K562 (cell line): ENCODE data around the gene CTSH. TPM values are rescaled to one million over a fixed set of nuclear protein-coding genes. Genes with fewer than 3 reads are reported as not detected.

Experiments
- ATAC-seq: fragments of 200-7000 bp; cut with Tn5 transposase; 3 replicates; pipeline ENCODE4 v1.9.1; 2020; ENCODE audit warnings: moderate library complexity
- BruUV-seq: library from RNA; stranded (reverse); fragments of 400-500 nt; replicated peaks from 2 replicates; lab custom pipeline; 2021; lab: Mats Ljungman, UMichigan
- CTCF ChIA-PET: fragments of 300-600 bp; formaldehyde crosslinking; extraction: SDS; loops from one replicate; lab custom pipeline; 2021; ENCODE audit warnings: low intra/inter-chr PET ratio; lab: Yijun Ruan, JAX
- POLR2A ChIA-PET: fragments of 300-600, 350-650 bp; sonication (Branson Sonifier 250); formaldehyde crosslinking; extraction: SDS; loops from one replicate; lab custom pipeline; 2021; ENCODE audit warnings: antibody characterized with exemption, inconsistent platforms; lab: Yijun Ruan, JAX
- DNase-seq, 4 experiments: peaks; one replicate each; pipeline versions ENCODE4 v3.0.0 to v3.0.0-alpha.2; 2011 to 2018; ENCODE audit warnings: low spot score in 3 of 4, mixed read lengths in 3 of 4; ENCODE audit errors: extremely low read depth in 1 of 4
- FAIRE-seq: peaks from 2 replicates; lab custom pipeline; 2011; peaks lifted over from hg19 to GRCh38; lab: Jason Lieb, UNC
- H2AFZ ChIP-seq: 2 replicates; pipeline ENCODE4 v1.6.0; 2011; ENCODE audit warnings: low read depth, low read length, control low read depth, inconsistent platforms
- H3K27ac ChIP-seq: fragments of 200-600 bp; 3 replicates; pipeline ENCODE4 v1.8.0; 2011; ENCODE audit warnings: low read depth, mild to moderate bottlenecking, control low read depth, inconsistent platforms, low read length, moderate library complexity, mixed read lengths; ENCODE audit errors: extremely low read depth
- H3K27me3 ChIP-seq, 2 experiments: fragments of 300-600 bp in 1 of 2; 2 replicates in 1 of 2; 3 replicates in 1 of 2; pipeline versions ENCODE4 v1.6.0 to v1.8.0; 2011; ENCODE audit warnings: inconsistent platforms in 2 of 2, low read length in 2 of 2, mild to moderate bottlenecking in 1 of 2, mixed read lengths in 1 of 2, moderate library complexity in 1 of 2; ENCODE audit not compliant: control insufficient read depth in 2 of 2, insufficient read depth in 2 of 2
- H3K36me3 ChIP-seq: fragments of 300-600 bp; 3 replicates; pipeline ENCODE4 v1.8.0; 2011; ENCODE audit warnings: mild to moderate bottlenecking, low read length, inconsistent platforms; ENCODE audit not compliant: control insufficient read depth, insufficient read depth
- H3K4me1 ChIP-seq, 2 experiments: fragments of 200-600 bp in 1 of 2; replicated peaks in 1 of 2; 2 replicates in 1 of 2; 3 replicates in 1 of 2; pipeline versions ENCODE4 v1.5.1 to v1.8.0; 2011; ENCODE audit warnings: inconsistent platforms in 2 of 2, low read length in 2 of 2, mild to moderate bottlenecking in 1 of 2, mixed read lengths in 1 of 2, moderate library complexity in 1 of 2; ENCODE audit not compliant: control insufficient read depth in 2 of 2, insufficient read depth in 2 of 2
- H3K4me2 ChIP-seq: 2 replicates; pipeline ENCODE4 v1.6.1; 2011; ENCODE audit warnings: low read length, control low read depth, inconsistent platforms, mixed read lengths; ENCODE audit not compliant: insufficient read depth
- H3K4me3 ChIP-seq: fragments of 200-600 bp; sonication (generic), shearing (Covaris generic); 2 replicates; pipeline ENCODE4 v1.5.1; 2016; ENCODE audit warnings: control low read depth, inconsistent platforms
- H3K79me2 ChIP-seq: fragments of 200-600 bp; 3 replicates; pipeline ENCODE4 v1.8.0; 2011; ENCODE audit warnings: low read length, inconsistent platforms; ENCODE audit not compliant: control insufficient read depth, insufficient read depth
- H3K9ac ChIP-seq, 2 experiments: 2 replicates each; pipeline versions ENCODE4 v1.6.0 to v1.6.1; 2011; ENCODE audit warnings: low read depth in 2 of 2, low read length in 2 of 2, control low read depth in 1 of 2, inconsistent platforms in 1 of 2, mild to moderate bottlenecking in 1 of 2, mixed read lengths in 1 of 2; ENCODE audit not compliant: insufficient read depth in 1 of 2
- H3K9me1 ChIP-seq: one replicate; pipeline ENCODE4 v1.6.0; 2011; ENCODE audit warnings: inconsistent platforms, mild to moderate bottlenecking, low read length, moderate library complexity; ENCODE audit not compliant: control insufficient read depth, insufficient read depth
- H3K9me3 ChIP-seq: replicated peaks from 2 replicates; pipeline ENCODE4 v1.5.1; 2011; ENCODE audit warnings: low read depth, low read length, inconsistent platforms; ENCODE audit not compliant: control insufficient read depth, insufficient read depth
- H4K20me1 ChIP-seq: replicated peaks from 2 replicates; pipeline ENCODE4 v1.6.1; 2011; ENCODE audit warnings: low read length, inconsistent platforms, mixed read lengths; ENCODE audit not compliant: control insufficient read depth, insufficient read depth
- ARNT ChIP-seq, 2 experiments: fragments of 450-650 bp; IDR thresholded peaks; 2 replicates each; pipeline ENCODE4 v1.6.1; 2016; ENCODE audit warnings: mild to moderate bottlenecking in 1 of 2
- HMG20B ChIP-seq: fragments of 250-450 bp; sonication (Bioruptor Pico); IDR thresholded peaks from 2 replicates; pipeline ENCODE4 v1.5.0; 2021; ENCODE audit warnings: mild to moderate bottlenecking
- KLF10 ChIP-seq: fragments of 250-450 bp; sonication (Bioruptor Pico); IDR thresholded peaks from 2 replicates; pipeline ENCODE4 v1.6.1; 2021; ENCODE audit warnings: matching md5 sums
- PHB ChIP-seq: fragments of 250-450 bp; sonication (Bioruptor Pico); IDR thresholded peaks from 2 replicates; pipeline ENCODE4 v1.5.0; 2021
- RBFOX2 ChIP-seq: fragments of 200-400 bp; formaldehyde crosslinking; IDR thresholded peaks from 2 replicates; pipeline ENCODE4 v1.6.1; 2017; ENCODE audit warnings: low read depth, mild to moderate bottlenecking, low read length, moderate library complexity
- ZNF24 ChIP-seq: fragments of 450-650 bp; IDR thresholded peaks from 2 replicates; pipeline ENCODE4 v1.6.1; 2016
- WGBS: fragments of 100-300 bp; shearing (Covaris generic); methylation state at CpG from one replicate; pipeline ENCODE4 v1.1.6; 2016; ENCODE audit warnings: low coverage, mixed read lengths; ENCODE audit not compliant: insufficient coverage; ENCODE audit errors: missing lambda C conversion rate; 5-methylcytosine and 5-hydroxymethylcytosine counted together
- in situ Hi-C: fragments of 300-500 bp; cut with MboI; formaldehyde crosslinking; loops from 4 replicates; pipeline ENCODE4 v1.15.0; 2018; ENCODE audit warnings: inconsistent platforms, mixed read lengths
- intact Hi-C: fragments of 100-400 bp; cut with micrococcal nuclease; formaldehyde crosslinking; loops from 2 replicates; pipeline ENCODE4 v1.14.2; 2022
- polyA plus RNA-seq, 8 experiments: library from polyadenylated mRNA; depleted of rRNA in 4 of 8; stranded (reverse) in 5 of 8; unstranded in 3 of 8; fragments of >200 nt; fragmentation: Nextera tagmentation in 2 of 8; fragmentation: Illumina TruSeq in 1 of 8; extraction: Ambion mirVana in 2 of 8; extraction: Trizol in 1 of 8; gene quantifications; 2 replicates each; pipeline versions ENCODE4 v1.2.1 to v1.2.3, GENCODE V29; 2011 to 2014; ENCODE audit warnings: inconsistent platforms in 1 of 8, missing spikeins in 1 of 8
- total RNA-seq, 7 experiments: library from RNA; depleted of rRNA in 6 of 7; stranded (reverse); fragments of >200 nt in 6 of 7; fragmentation: Illumina TruSeq in 2 of 7; extraction: Trizol in 2 of 7; gene quantifications; 2 replicates each; pipeline versions ENCODE4 v1.2.1 to v1.2.3, GENCODE V29; 2011 to 2021; ENCODE audit warnings: low replicate concordance in 1 of 7
- TF ChIP-seq, protein P1 (sequence below): sonication (generic); formaldehyde crosslinking; IDR thresholded peaks from 2 replicates; pipeline ENCODE4 v1.8.0; 2023; ENCODE audit warnings: missing genetic modification reagents, mild to moderate bottlenecking, borderline replicate concordance
- TF ChIP-seq, protein P2 (sequence below): sonication (generic); formaldehyde crosslinking; IDR thresholded peaks from 2 replicates; pipeline ENCODE4 v1.9.0; 2022; ENCODE audit warnings: mild to moderate bottlenecking, missing genetic modification reagents
- TF ChIP-seq, protein P3 (sequence below): sonication (generic); formaldehyde crosslinking; IDR thresholded peaks from 2 replicates; pipeline ENCODE4 v1.8.0; 2022; ENCODE audit warnings: missing genetic modification reagents, mild to moderate bottlenecking, moderate library complexity, borderline replicate concordance
- TF ChIP-seq, protein P4 (sequence below): fragments of 450-650 bp; conservative IDR thresholded peaks from 2 replicates; pipeline ENCODE4 v1.6.1; 2016; ENCODE audit warnings: missing genetic modification characterization, low read depth, mild to moderate bottlenecking, missing compliant biosample characterization, moderate library complexity
- TF ChIP-seq, protein P5 (sequence below), 3 experiments: IDR thresholded peaks in 2 of 3; conservative IDR thresholded peaks in 1 of 3; 2 replicates each; pipeline ENCODE4 v1.5.1; 2011 to 2012; ENCODE audit warnings: low read length in 3 of 3, mild to moderate bottlenecking in 3 of 3, control low read depth in 2 of 3, improper control_type of control experiment in 1 of 3, inconsistent platforms in 1 of 3, low read depth in 1 of 3, mixed read lengths in 1 of 3, moderate library complexity in 1 of 3; ENCODE audit not compliant: insufficient read depth in 2 of 3

Gene CTSH
- total and polyA plus RNA-seq, 9 of the 15 experiments (the other 6 are each of a cell fraction or from before 2014, with no cell fraction given): 15.0 to 462 (median 173) TPM

DNA sequence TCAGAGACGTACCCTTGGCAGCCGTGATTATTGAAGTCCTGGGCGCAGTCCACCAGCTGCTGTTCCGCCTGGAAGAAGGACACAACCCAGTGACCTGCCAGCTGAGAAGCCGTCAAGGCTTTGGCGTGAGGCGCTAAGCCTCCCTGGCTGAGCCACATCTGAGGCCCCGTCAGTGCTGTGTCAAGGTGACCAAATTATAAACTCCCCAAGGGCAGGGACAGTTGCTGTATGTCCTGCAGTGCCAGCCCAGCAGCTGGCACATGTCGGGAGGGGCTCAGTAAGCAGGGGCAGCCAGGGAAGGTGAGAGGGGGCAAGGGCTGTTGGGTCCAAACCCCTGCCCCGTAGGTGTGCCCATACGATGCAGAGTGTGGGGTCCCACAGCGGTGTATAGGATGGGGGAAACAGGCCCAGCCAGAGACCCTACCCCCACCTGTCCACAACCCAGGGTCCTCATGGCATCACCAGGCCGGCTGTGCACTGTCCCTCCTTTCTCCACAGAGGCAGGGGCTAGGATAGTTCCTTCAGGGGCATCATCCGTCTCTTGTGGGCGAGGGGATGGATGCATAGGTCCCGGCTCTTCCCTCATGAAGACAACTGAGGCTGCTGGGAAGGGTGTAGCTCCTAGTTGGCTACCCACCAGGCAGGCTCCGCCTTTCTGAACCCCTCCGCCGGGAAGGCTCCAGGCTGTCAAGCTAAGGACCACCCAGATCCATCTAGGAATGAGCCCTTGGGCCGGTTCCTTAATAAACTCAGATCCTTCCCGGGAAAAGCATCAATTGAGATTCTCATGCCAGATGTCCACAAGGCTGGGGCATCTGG, 13.2 kb downstream of the CTSH start:
- CTCF ChIA-PET: no interaction called here
- FAIRE-seq: no peak
- no peaks in the 10 kb centered on the region for H3K27me3 ChIP-seq
- H3K9me1 ChIP-seq: no peaks in the 10 kb centered on the region
- in situ Hi-C loops (no loop called here), intact Hi-C loops (no loop called here)
- H3K36me3 ChIP-seq: peaks cover 84% of the 10 kb centered on the region; the same call in 2 of the 3 replicates
- H3K27ac ChIP-seq: peak overlapping the region; percentile 49; the same call in 2 of the 3 replicates
- ATAC-seq: no peak
- POLR2A ChIA-PET: interaction anchor here (1.4 to 1.9 kb wide), 3 partner anchors 8 to 10 kb away, joined by 4 to 6 read pairs (median 4); no protein-coding TSS in a partner anchor
- no peaks in the 10 kb centered on the region for H4K20me1 ChIP-seq
- 88% methylated on average over 21 of the region's 21 CpGs for WGBS
- peak overlapping the region in 1 of 2 experiments; percentile 75; a peak in 2 of 4 replicates for H3K9ac ChIP-seq
- H2AFZ ChIP-seq: no peak overlapping the region
- no peak overlapping the region for H3K4me2 ChIP-seq
- no peaks in the 10 kb centered on the region for H3K9me3 ChIP-seq
- no peak for DNase-seq
- H3K4me1 ChIP-seq: peaks cover 11 to 32% of the 10 kb centered on the region in 2 experiments
- BruUV-seq: no TSS peak
- H3K4me3 ChIP-seq: no peak overlapping the region
- peaks cover 2% of the 10 kb centered on the region; the same call in 1 of the 3 replicates for H3K79me2 ChIP-seq
- no peak for TF ChIP-seq KLF10 (CRISPR knock-in tag)
- TF ChIP-seq, protein P1, sequence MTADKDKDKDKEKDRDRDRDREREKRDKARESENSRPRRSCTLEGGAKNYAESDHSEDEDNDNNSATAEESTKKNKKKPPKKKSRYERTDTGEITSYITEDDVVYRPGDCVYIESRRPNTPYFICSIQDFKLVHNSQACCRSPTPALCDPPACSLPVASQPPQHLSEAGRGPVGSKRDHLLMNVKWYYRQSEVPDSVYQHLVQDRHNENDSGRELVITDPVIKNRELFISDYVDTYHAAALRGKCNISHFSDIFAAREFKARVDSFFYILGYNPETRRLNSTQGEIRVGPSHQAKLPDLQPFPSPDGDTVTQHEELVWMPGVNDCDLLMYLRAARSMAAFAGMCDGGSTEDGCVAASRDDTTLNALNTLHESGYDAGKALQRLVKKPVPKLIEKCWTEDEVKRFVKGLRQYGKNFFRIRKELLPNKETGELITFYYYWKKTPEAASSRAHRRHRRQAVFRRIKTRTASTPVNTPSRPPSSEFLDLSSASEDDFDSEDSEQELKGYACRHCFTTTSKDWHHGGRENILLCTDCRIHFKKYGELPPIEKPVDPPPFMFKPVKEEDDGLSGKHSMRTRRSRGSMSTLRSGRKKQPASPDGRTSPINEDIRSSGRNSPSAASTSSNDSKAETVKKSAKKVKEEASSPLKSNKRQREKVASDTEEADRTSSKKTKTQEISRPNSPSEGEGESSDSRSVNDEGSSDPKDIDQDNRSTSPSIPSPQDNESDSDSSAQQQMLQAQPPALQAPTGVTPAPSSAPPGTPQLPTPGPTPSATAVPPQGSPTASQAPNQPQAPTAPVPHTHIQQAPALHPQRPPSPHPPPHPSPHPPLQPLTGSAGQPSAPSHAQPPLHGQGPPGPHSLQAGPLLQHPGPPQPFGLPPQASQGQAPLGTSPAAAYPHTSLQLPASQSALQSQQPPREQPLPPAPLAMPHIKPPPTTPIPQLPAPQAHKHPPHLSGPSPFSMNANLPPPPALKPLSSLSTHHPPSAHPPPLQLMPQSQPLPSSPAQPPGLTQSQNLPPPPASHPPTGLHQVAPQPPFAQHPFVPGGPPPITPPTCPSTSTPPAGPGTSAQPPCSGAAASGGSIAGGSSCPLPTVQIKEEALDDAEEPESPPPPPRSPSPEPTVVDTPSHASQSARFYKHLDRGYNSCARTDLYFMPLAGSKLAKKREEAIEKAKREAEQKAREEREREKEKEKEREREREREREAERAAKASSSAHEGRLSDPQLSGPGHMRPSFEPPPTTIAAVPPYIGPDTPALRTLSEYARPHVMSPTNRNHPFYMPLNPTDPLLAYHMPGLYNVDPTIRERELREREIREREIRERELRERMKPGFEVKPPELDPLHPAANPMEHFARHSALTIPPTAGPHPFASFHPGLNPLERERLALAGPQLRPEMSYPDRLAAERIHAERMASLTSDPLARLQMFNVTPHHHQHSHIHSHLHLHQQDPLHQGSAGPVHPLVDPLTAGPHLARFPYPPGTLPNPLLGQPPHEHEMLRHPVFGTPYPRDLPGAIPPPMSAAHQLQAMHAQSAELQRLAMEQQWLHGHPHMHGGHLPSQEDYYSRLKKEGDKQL: no peak
- TF ChIP-seq, protein P2, sequence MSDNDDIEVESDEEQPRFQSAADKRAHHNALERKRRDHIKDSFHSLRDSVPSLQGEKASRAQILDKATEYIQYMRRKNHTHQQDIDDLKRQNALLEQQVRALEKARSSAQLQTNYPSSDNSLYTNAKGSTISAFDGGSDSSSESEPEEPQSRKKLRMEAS (CRISPR knock-in tag): 0 out of 2 replicates have a peak, but pooled peaks have one; percentile 26
- 0 out of 2 replicates have a peak, but pooled peaks have one; percentile 9 for TF ChIP-seq RBFOX2
- TF ChIP-seq PHB (CRISPR knock-in tag): no peak
- no peak for TF ChIP-seq ARNT (IDR thresholded peaks at IDR 0.05)
- TF ChIP-seq, protein P3, sequence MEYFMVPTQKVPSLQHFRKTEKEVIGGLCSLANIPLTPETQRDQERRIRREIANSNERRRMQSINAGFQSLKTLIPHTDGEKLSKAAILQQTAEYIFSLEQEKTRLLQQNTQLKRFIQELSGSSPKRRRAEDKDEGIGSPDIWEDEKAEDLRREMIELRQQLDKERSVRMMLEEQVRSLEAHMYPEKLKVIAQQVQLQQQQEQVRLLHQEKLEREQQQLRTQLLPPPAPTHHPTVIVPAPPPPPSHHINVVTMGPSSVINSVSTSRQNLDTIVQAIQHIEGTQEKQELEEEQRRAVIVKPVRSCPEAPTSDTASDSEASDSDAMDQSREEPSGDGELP (CRISPR knock-in tag): peak; percentile 56; the same call in 1 of the 2 replicates
- no peak for TF ChIP-seq ZNF24
- TF ChIP-seq, protein P4, sequence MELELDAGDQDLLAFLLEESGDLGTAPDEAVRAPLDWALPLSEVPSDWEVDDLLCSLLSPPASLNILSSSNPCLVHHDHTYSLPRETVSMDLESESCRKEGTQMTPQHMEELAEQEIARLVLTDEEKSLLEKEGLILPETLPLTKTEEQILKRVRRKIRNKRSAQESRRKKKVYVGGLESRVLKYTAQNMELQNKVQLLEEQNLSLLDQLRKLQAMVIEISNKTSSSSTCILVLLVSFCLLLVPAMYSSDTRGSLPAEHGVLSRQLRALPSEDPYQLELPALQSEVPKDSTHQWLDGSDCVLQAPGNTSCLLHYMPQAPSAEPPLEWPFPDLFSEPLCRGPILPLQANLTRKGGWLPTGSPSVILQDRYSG (tag): no peak
- TF ChIP-seq, protein P5, sequence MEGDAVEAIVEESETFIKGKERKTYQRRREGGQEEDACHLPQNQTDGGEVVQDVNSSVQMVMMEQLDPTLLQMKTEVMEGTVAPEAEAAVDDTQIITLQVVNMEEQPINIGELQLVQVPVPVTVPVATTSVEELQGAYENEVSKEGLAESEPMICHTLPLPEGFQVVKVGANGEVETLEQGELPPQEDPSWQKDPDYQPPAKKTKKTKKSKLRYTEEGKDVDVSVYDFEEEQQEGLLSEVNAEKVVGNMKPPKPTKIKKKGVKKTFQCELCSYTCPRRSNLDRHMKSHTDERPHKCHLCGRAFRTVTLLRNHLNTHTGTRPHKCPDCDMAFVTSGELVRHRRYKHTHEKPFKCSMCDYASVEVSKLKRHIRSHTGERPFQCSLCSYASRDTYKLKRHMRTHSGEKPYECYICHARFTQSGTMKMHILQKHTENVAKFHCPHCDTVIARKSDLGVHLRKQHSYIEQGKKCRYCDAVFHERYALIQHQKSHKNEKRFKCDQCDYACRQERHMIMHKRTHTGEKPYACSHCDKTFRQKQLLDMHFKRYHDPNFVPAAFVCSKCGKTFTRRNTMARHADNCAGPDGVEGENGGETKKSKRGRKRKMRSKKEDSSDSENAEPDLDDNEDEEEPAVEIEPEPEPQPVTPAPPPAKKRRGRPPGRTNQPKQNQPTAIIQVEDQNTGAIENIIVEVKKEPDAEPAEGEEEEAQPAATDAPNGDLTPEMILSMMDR (IDR thresholded peaks at IDR 0.05 in 2 of 3, conservative IDR thresholded peaks at IDR 0.05 in 1 of 3; ENCODE audit: insufficient read depth in 2 of 3, low read depth in 1 of 3, low read length in 3 of 3): no peak
- no peak for TF ChIP-seq HMG20B (CRISPR knock-in tag)
